Astrocyte (in vitro differentiated cells and primary cell): ENCODE data around the gene LGMN.

ENCODE experiments used
- EZH2 ChIP-seq: IDR thresholded peaks from 2 replicates; pipeline ENCODE4 v1.6.1; 2012; ENCODE audit warnings: mild to moderate bottlenecking, low read length, inconsistent platforms; ENCODE audit not compliant: insufficient read depth
- TF ChIP-seq, protein P1 (sequence below): IDR thresholded peaks from 2 replicates; pipeline ENCODE4 v1.5.1; 2011; ENCODE audit warnings: low read depth, mild to moderate bottlenecking, inconsistent platforms, low read length, moderate library complexity; ENCODE audit not compliant: insufficient read depth

DNA sequence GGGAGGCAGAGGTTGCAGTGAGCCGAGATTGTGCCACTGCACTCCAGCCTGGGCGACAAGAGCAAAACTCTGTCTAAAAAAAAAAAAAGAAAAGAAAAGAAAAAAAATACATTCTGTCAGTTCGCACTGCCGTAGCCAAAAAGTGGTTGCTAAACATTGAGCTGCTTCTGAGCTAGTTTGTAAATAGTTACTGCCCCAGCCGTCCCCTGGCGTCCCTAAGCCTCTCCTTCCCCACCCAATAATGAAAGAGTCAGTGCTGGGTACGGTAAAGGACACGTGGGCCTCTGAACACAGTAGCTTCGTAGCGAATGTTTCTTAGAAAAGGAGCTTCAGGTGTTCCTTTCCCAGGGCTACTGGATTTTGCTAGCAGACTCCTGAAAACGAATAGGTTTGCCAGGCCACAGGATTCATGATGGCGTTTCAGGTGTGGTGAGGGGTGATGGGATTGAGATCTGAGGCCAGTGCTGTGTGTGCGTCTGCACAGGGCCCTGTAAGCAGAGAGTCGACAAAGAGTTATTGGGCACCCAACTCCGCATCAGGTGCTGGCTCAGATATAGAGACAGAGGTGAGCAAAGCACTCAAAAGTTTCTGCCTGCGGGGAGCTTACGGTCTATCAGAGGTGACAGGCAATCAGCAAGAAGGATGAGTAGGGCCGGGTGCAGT lies 94.1 kb downstream of the LGMN start:
- TF ChIP-seq, protein P1, sequence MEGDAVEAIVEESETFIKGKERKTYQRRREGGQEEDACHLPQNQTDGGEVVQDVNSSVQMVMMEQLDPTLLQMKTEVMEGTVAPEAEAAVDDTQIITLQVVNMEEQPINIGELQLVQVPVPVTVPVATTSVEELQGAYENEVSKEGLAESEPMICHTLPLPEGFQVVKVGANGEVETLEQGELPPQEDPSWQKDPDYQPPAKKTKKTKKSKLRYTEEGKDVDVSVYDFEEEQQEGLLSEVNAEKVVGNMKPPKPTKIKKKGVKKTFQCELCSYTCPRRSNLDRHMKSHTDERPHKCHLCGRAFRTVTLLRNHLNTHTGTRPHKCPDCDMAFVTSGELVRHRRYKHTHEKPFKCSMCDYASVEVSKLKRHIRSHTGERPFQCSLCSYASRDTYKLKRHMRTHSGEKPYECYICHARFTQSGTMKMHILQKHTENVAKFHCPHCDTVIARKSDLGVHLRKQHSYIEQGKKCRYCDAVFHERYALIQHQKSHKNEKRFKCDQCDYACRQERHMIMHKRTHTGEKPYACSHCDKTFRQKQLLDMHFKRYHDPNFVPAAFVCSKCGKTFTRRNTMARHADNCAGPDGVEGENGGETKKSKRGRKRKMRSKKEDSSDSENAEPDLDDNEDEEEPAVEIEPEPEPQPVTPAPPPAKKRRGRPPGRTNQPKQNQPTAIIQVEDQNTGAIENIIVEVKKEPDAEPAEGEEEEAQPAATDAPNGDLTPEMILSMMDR = no peak
- TF ChIP-seq EZH2 = no peak
